SU-DHL-6 (cell line): ENCODE measurements around the gene ACOX3.

Experiments
- EZH2phosphoT487 ChIP-seq: fragments of 200-600 bp; sonication (generic), shearing (Covaris generic); conservative IDR thresholded peaks from 2 replicates; pipeline ENCODE4 v1.6.1; 2018; ENCODE audit warnings: mild to moderate bottlenecking, antibody characterized with exemption, low read length, moderate library complexity, mixed read lengths
- TF ChIP-seq, protein P1 (sequence below): fragments of 200-600 bp; sonication (generic); IDR thresholded peaks from one replicate; pipeline ENCODE4 v1.5.1; 2017; ENCODE audit warnings: antibody characterized with exemption, mild to moderate bottlenecking, low read length, moderate library complexity; ENCODE audit not compliant: insufficient read depth, poor library complexity, severe bottlenecking

GRCh38 chr4:8348071-8348470, 92.5 kb downstream of the ACOX3 start:
- TF ChIP-seq, protein P1, sequence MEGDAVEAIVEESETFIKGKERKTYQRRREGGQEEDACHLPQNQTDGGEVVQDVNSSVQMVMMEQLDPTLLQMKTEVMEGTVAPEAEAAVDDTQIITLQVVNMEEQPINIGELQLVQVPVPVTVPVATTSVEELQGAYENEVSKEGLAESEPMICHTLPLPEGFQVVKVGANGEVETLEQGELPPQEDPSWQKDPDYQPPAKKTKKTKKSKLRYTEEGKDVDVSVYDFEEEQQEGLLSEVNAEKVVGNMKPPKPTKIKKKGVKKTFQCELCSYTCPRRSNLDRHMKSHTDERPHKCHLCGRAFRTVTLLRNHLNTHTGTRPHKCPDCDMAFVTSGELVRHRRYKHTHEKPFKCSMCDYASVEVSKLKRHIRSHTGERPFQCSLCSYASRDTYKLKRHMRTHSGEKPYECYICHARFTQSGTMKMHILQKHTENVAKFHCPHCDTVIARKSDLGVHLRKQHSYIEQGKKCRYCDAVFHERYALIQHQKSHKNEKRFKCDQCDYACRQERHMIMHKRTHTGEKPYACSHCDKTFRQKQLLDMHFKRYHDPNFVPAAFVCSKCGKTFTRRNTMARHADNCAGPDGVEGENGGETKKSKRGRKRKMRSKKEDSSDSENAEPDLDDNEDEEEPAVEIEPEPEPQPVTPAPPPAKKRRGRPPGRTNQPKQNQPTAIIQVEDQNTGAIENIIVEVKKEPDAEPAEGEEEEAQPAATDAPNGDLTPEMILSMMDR, result no peak
- no peak for TF ChIP-seq EZH2phosphoT487
